ENCODE results near the gene BICDL1. TPM values are rescaled to one million over a fixed set of nuclear protein-coding genes. Genes with fewer than 3 reads are reported as not detected.
"Not testable (repeated sequence)": the region's sequence is repeated elsewhere in the genome, so short reads cannot be mapped to it uniquely, and the experiment has no call there.

BICDL1 gene
- total RNA-seq, 2 donors from 2014 or later = 5.9 to 6.2 TPM

GRCh38 chr12:120025640-120026039 lies 36.6 kb downstream of the BICDL1 start:
- Histone ChIP-seq H3K27ac (no peak overlapping the region), H3K27me3 (no peaks in the 10 kb centered on the region), H3K36me3 (replicated peaks in 1 of 2; ENCODE audit: insufficient read depth in 1 of 2, low read depth in 2 of 2) (no peaks in the 10 kb centered on the region), H3K4me3 (no peak overlapping the region), H3K4me1 (no peaks in the 10 kb centered on the region), H3K9me3 (no peaks in the 10 kb centered on the region)
- ATAC-seq (no peak), DNase-seq (no peak)
- 94 to 100% methylated on average over 2 of the region's 2 CpGs for WGBS, 2 donors
- no peak for TF ChIP-seq POLR2A (IDR thresholded peaks at IDR 0.05)
- TF ChIP-seq, protein P1, sequence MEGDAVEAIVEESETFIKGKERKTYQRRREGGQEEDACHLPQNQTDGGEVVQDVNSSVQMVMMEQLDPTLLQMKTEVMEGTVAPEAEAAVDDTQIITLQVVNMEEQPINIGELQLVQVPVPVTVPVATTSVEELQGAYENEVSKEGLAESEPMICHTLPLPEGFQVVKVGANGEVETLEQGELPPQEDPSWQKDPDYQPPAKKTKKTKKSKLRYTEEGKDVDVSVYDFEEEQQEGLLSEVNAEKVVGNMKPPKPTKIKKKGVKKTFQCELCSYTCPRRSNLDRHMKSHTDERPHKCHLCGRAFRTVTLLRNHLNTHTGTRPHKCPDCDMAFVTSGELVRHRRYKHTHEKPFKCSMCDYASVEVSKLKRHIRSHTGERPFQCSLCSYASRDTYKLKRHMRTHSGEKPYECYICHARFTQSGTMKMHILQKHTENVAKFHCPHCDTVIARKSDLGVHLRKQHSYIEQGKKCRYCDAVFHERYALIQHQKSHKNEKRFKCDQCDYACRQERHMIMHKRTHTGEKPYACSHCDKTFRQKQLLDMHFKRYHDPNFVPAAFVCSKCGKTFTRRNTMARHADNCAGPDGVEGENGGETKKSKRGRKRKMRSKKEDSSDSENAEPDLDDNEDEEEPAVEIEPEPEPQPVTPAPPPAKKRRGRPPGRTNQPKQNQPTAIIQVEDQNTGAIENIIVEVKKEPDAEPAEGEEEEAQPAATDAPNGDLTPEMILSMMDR (IDR thresholded peaks at IDR 0.05) = no peak
- intact Hi-C loops (cut with DNase I) = no loop called here

GRCh38 chr12:120032242-120032641 lies 43.2 kb downstream of the BICDL1 start:
- no peak for DNase-seq
- no peaks in the 10 kb centered on the region for H3K27me3 ChIP-seq
- no peaks in the 10 kb centered on the region for H3K9me3 ChIP-seq
- no peak for TF ChIP-seq POLR2A (IDR thresholded peaks at IDR 0.05)
- TF ChIP-seq, protein P1 (IDR thresholded peaks at IDR 0.05) = no peak
- H3K27ac ChIP-seq = no peak overlapping the region
- no peaks in the 10 kb centered on the region for H3K36me3 ChIP-seq (replicated peaks in 1 of 2; ENCODE audit: insufficient read depth in 1 of 2, low read depth in 2 of 2)
- H3K4me3 ChIP-seq = no peak overlapping the region
- H3K4me1 ChIP-seq = no peaks in the 10 kb centered on the region
- no peak for ATAC-seq
- intact Hi-C loops (cut with DNase I) = no loop called here

GRCh38 chr12:120037851-120038250 lies 48.8 kb downstream of the BICDL1 start:
- no peak for ATAC-seq
- Histone ChIP-seq H3K27ac (no peak overlapping the region), H3K4me1 (no peaks in the 10 kb centered on the region), H3K27me3 (no peaks in the 10 kb centered on the region), H3K9me3 (no peaks in the 10 kb centered on the region), H3K4me3 (no peak overlapping the region), H3K36me3 (replicated peaks in 1 of 2; ENCODE audit: insufficient read depth in 1 of 2, low read depth in 2 of 2) (no peaks in the 10 kb centered on the region)
- intact Hi-C loops (cut with DNase I) = no loop called here
- TF ChIP-seq POLR2A (IDR thresholded peaks at IDR 0.05) = no peak
- TF ChIP-seq, protein P1 (IDR thresholded peaks at IDR 0.05) = no peak
- WGBS, 2 donors = 77 to 89% methylated on average over 2 of the region's 2 CpGs
- DNase-seq = no peak

GRCh38 chr12:120039711-120040110 lies 50.7 kb downstream of the BICDL1 start:
- WGBS, 2 donors = 82 to 94% methylated on average over 3 of the region's 3 CpGs
- Histone ChIP-seq H3K4me1 (no peaks in the 10 kb centered on the region), H3K4me3 (no peak overlapping the region), H3K27ac (no peak overlapping the region), H3K9me3 (no peaks in the 10 kb centered on the region), H3K36me3 (replicated peaks in 1 of 2; ENCODE audit: insufficient read depth in 1 of 2, low read depth in 2 of 2) (no peaks in the 10 kb centered on the region), H3K27me3 (no peaks in the 10 kb centered on the region)
- TF ChIP-seq, protein P1 (IDR thresholded peaks at IDR 0.05) = no peak
- TF ChIP-seq POLR2A (IDR thresholded peaks at IDR 0.05) = no peak
- DNase-seq (no peak), ATAC-seq (no peak)
- intact Hi-C loops (cut with DNase I) = no loop called here

GRCh38 chr12:120041386-120042231 lies 52.6 kb downstream of the BICDL1 start:
- H3K36me3 ChIP-seq (replicated peaks in 1 of 2; ENCODE audit: insufficient read depth in 1 of 2, low read depth in 2 of 2) = no peaks in the 10 kb centered on the region
- peak; percentile 13 to 31 (median 26) for DNase-seq
- no peaks in the 10 kb centered on the region for H3K4me1 ChIP-seq
- H3K9me3 ChIP-seq = no peaks in the 10 kb centered on the region
- 58 to 64% methylated on average over 11 of the region's 11 CpGs for WGBS, 2 donors
- H3K4me3 ChIP-seq = no peak overlapping the region
- ATAC-seq = peak; percentile 33
- no peak for TF ChIP-seq POLR2A (IDR thresholded peaks at IDR 0.05)
- TF ChIP-seq, protein P1 (IDR thresholded peaks at IDR 0.05) = no peak
- no peaks in the 10 kb centered on the region for H3K27me3 ChIP-seq
- peak overlapping the region in 3 of 4 donors; percentile 4 to 63 (median 55) for H3K27ac ChIP-seq
- intact Hi-C loops (cut with DNase I) = no loop called here

DNA sequence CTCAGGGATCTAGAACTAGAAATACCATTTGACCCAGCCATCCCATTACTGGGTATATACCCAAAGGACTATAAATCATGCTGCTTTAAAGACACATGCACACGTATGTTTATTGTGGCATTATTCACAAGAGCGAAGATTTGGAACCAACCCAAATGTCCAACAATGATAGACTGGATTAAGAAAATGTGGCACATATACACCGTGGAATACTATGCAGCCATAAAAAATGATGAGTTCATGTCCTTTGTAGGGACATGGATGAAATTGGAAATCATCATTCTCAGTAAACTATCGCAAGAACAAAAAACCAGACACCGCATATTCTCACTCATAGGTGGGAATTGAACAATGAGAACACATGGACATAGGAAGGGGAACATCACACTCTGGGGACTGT lies 56.3 kb downstream of the BICDL1 start:
- WGBS, 2 donors = 69 to 90% methylated on average over 3 of the region's 5 CpGs
- H3K4me3 ChIP-seq; intact Hi-C loops (cut with DNase I); H3K36me3 ChIP-seq (replicated peaks in 1 of 2; ENCODE audit: insufficient read depth in 1 of 2, low read depth in 2 of 2); H3K27me3 ChIP-seq; DNase-seq; H3K27ac ChIP-seq; ATAC-seq; H3K9me3 ChIP-seq; H3K4me1 ChIP-seq: not testable (repeated sequence)
